IMR-90 (cell line): Measurements from ENCODE around the gene ALDOC. TPM values are rescaled to one million over a fixed set of nuclear protein-coding genes. Genes with fewer than 3 reads are reported as not detected.

ENCODE experiments used
- ATAC-seq: fragments of 200-7000 bp; cut with Tn5 transposase; 2 replicates; pipeline ENCODE4 v1.9.1; 2020; ENCODE audit warnings: low read depth, mild to moderate bottlenecking, moderate library complexity
- BruUV-seq: library from RNA; stranded (reverse); fragments of 400-500 nt; replicated peaks from 2 replicates; lab custom pipeline; 2021; lab: Mats Ljungman, UMichigan
- CTCF ChIA-PET: fragments of 300-600 bp; formaldehyde crosslinking; extraction: SDS; loops from one replicate; lab custom pipeline; 2021; ENCODE audit warnings: antibody characterized with exemption; lab: Yijun Ruan, JAX
- POLR2A ChIA-PET: fragments of 300-600 bp; sonication (Branson Sonifier 250); formaldehyde crosslinking; loops from one replicate; lab custom pipeline; 2022; ENCODE audit warnings: antibody characterized with exemption; ENCODE audit not compliant: unreplicated experiment; lab: Charles Lee
- DNase-seq: peaks from one replicate; pipeline ENCODE4 v3.0.0; 2013
- H2AFZ ChIP-seq: replicated peaks from 2 replicates; pipeline ENCODE3; 2013; ENCODE audit warnings: low read length, mild to moderate bottlenecking; ENCODE audit not compliant: poor library complexity
- H2AK5ac ChIP-seq: 2 replicates; pipeline ENCODE4 v1.6.1; 2013; ENCODE audit warnings: low read depth, low read length, inconsistent platforms
- H2AK9ac ChIP-seq: replicated peaks from 2 replicates; pipeline ENCODE3; 2013; ENCODE audit warnings: mild to moderate bottlenecking, low read depth, low read length, moderate library complexity; ENCODE audit not compliant: poor library complexity
- H2BK120ac ChIP-seq: 2 replicates; pipeline ENCODE4 v1.6.1; 2013; ENCODE audit warnings: low read depth, low read length, inconsistent platforms
- H2BK15ac ChIP-seq: 3 replicates; pipeline ENCODE4 v1.6.1; 2013; ENCODE audit warnings: low read depth, low read length, inconsistent platforms
- H2BK20ac ChIP-seq: 2 replicates; pipeline ENCODE4 v1.6.1; 2013; ENCODE audit warnings: low read depth, mild to moderate bottlenecking, inconsistent platforms, low read length, moderate library complexity
- H2BK5ac ChIP-seq: 2 replicates; pipeline ENCODE4 v1.6.1; 2013; ENCODE audit warnings: mild to moderate bottlenecking, low read depth, low read length, inconsistent platforms; ENCODE audit not compliant: poor library complexity, severe bottlenecking
- H3K14ac ChIP-seq: replicated peaks from 2 replicates; pipeline ENCODE4 v1.6.1; 2013; ENCODE audit warnings: low read depth, low read length, inconsistent platforms
- H3K18ac ChIP-seq: 2 replicates; pipeline ENCODE4 v1.6.1; 2013; ENCODE audit warnings: low read depth, low read length, control low read depth
- H3K23ac ChIP-seq: 2 replicates; pipeline ENCODE4 v1.6.1; 2013; ENCODE audit warnings: low read depth, low read length, inconsistent platforms
- H3K27ac ChIP-seq: 2 replicates; pipeline ENCODE4 v1.5.1; 2013; ENCODE audit warnings: mild to moderate bottlenecking, control low read depth, low read length; ENCODE audit not compliant: insufficient read depth
- H3K27me3 ChIP-seq: 2 replicates; pipeline ENCODE4 v1.6.1; 2013; ENCODE audit warnings: low read length; ENCODE audit not compliant: control insufficient read depth, insufficient read depth
- H3K36me3 ChIP-seq: 2 replicates; pipeline ENCODE4 v1.6.1; 2013; ENCODE audit warnings: low read length, mixed read lengths; ENCODE audit not compliant: control insufficient read depth, insufficient read depth
- H3K4ac ChIP-seq: 2 replicates; pipeline ENCODE4 v1.6.1; 2013; ENCODE audit warnings: low read depth, low read length, inconsistent platforms
- H3K4me1 ChIP-seq: 2 replicates; pipeline ENCODE4 v1.6.1; 2013; ENCODE audit warnings: low read length, mixed read lengths; ENCODE audit not compliant: control insufficient read depth, insufficient read depth
- H3K4me2 ChIP-seq: 2 replicates; pipeline ENCODE4 v1.6.1; 2013; ENCODE audit warnings: low read depth, mild to moderate bottlenecking, control low read depth, low read length, moderate library complexity
- H3K4me3 ChIP-seq: 2 replicates; pipeline ENCODE4 v1.5.1; 2013; ENCODE audit warnings: low read depth, mild to moderate bottlenecking, control low read depth, low read length, moderate library complexity; ENCODE audit not compliant: insufficient read depth
- H3K56ac ChIP-seq: 2 replicates; pipeline ENCODE4 v1.6.1; 2013; ENCODE audit warnings: low read length, inconsistent platforms; ENCODE audit not compliant: insufficient read depth; ENCODE audit errors: extremely low read depth
- H3K79me1 ChIP-seq, 2 experiments: 2 replicates each; pipeline ENCODE4 v1.6.1; 2013; ENCODE audit warnings: low read length in 2 of 2, inconsistent platforms in 1 of 2, low read depth in 1 of 2
- H3K9ac ChIP-seq: 2 replicates; pipeline ENCODE4 v1.6.1; 2013; ENCODE audit warnings: low read depth, low read length, control low read depth
- H3K9me1 ChIP-seq: 2 replicates; pipeline ENCODE4 v1.6.1; 2013; ENCODE audit warnings: low read length, inconsistent platforms; ENCODE audit not compliant: insufficient read depth
- H3K9me3 ChIP-seq: 2 replicates; pipeline ENCODE4 v1.6.1; 2013; ENCODE audit warnings: low read length; ENCODE audit not compliant: control insufficient read depth, insufficient read depth
- H4K20me1 ChIP-seq: 2 replicates; pipeline ENCODE4 v1.6.1; 2013; ENCODE audit warnings: low read length, inconsistent platforms; ENCODE audit not compliant: insufficient read depth
- H4K5ac ChIP-seq: 2 replicates; pipeline ENCODE4 v1.6.1; 2013; ENCODE audit warnings: mild to moderate bottlenecking, low read depth, low read length, control low read depth
- H4K8ac ChIP-seq, 2 experiments: 2 replicates each; pipeline ENCODE4 v1.6.1; 2013; ENCODE audit warnings: low read depth in 2 of 2, low read length in 2 of 2, control low read depth in 1 of 2, inconsistent platforms in 1 of 2
- H4K91ac ChIP-seq: 2 replicates; pipeline ENCODE4 v1.6.1; 2013; ENCODE audit warnings: low read depth, low read length, inconsistent platforms; ENCODE audit not compliant: insufficient read depth
- BHLHE40 ChIP-seq: fragments of 150-350 bp; IDR thresholded peaks from 2 replicates; pipeline ENCODE4 v1.6.1; 2016; ENCODE audit warnings: mild to moderate bottlenecking, low read depth, low read length
- ELK1 ChIP-seq: fragments of 150-350 bp; IDR thresholded peaks from 2 replicates; pipeline ENCODE4 v1.6.1; 2016; ENCODE audit warnings: low read depth, mild to moderate bottlenecking, low read length, moderate library complexity, borderline replicate concordance
- RCOR1 ChIP-seq: IDR thresholded peaks from 2 replicates; pipeline ENCODE4 v1.6.1; 2012; ENCODE audit warnings: mild to moderate bottlenecking, low read length, improper control_type of control experiment; ENCODE audit not compliant: insufficient replicate concordance
- RFX5 ChIP-seq: IDR thresholded peaks from 2 replicates; pipeline ENCODE4 v1.8.0; 2012; ENCODE audit warnings: low read depth, mild to moderate bottlenecking, low read length, moderate library complexity
- SMC3 ChIP-seq: fragments of 150-350 bp; IDR thresholded peaks from 2 replicates; pipeline ENCODE4 v1.6.1; 2016; ENCODE audit warnings: low read depth, mild to moderate bottlenecking, antibody characterized with exemption, low read length, moderate library complexity
- WGBS, 2 experiments: methylation state at CpG; one replicate each; pipeline versions ENCODE4 v1.1.5 to v1.1.7; 2013; ENCODE audit warnings: missing lambda C conversion rate in 2 of 2; ENCODE audit not compliant: insufficient read length in 1 of 2; ENCODE audit errors: extremely low coverage in 2 of 2; 5-methylcytosine and 5-hydroxymethylcytosine counted together
- dilution Hi-C: fragments of 300-500 bp; cut with HindIII; formaldehyde crosslinking; loops from one replicate; pipeline ENCODE4 v1.14.3; 2018; ENCODE audit warnings: low sequenced_read_pairs; ENCODE audit not compliant: unreplicated experiment
- in situ Hi-C: fragments of 300-500 bp; cut with MboI; formaldehyde crosslinking; loops from 3 replicates; pipeline ENCODE4 v1.14.3; 2019; ENCODE audit warnings: low sequenced_read_pairs, inconsistent platforms, mixed read lengths
- intact Hi-C: fragments of 100-400 bp; cut with micrococcal nuclease; formaldehyde crosslinking; loops from 2 replicates; pipeline ENCODE4 v1.10.0; 2022
- polyA plus RNA-seq, 3 experiments: library from polyadenylated mRNA; depleted of rRNA; stranded (reverse); fragments of >200 nt; gene quantifications; 2 replicates each; pipeline ENCODE4 v1.2.3, GENCODE V29; 2012; ENCODE audit warnings: low replicate concordance in 1 of 3
- total RNA-seq: library from RNA; depleted of rRNA; stranded (reverse); fragments of >200 nt; gene quantifications from 2 replicates; pipeline ENCODE4 v1.2.3, GENCODE V29; 2012

Gene ALDOC
- total and polyA plus RNA-seq, 2 of the 4 experiments (the other 2 are of a cell fraction): 47.0 to 69.7 TPM

GRCh38 chr17:28527181-28527681 is 49.5 kb downstream of the ALDOC start:
- Histone ChIP-seq H2BK15ac (no peak overlapping the region), H2BK120ac (no peak overlapping the region), H3K4ac (no peak overlapping the region), H3K27ac (no peak overlapping the region), H3K9me1 (peaks cover 6% of the 10 kb centered on the region), H3K27me3 (peaks cover 14% of the 10 kb centered on the region), H3K36me3 (no peaks in the 10 kb centered on the region), H3K79me1 (no peaks in the 10 kb centered on the region), H4K91ac (no peak overlapping the region), H3K9me3 (no peaks in the 10 kb centered on the region), H3K4me3 (no peak overlapping the region), H3K14ac (no peak overlapping the region), H4K20me1 (no peaks in the 10 kb centered on the region), H2AK9ac (no peak overlapping the region), H2BK5ac (no peak overlapping the region), H3K23ac (no peak overlapping the region), H3K9ac (no peak overlapping the region), H3K56ac (no peak overlapping the region), H4K8ac (no peak overlapping the region), H4K5ac (no peak overlapping the region), H2AK5ac (no peak overlapping the region), H2BK20ac (no peak overlapping the region), H2AFZ (no peak overlapping the region), H3K4me1 (peaks cover 16% of the 10 kb centered on the region), H3K18ac (no peak overlapping the region), H3K4me2 (no peak overlapping the region)
- ATAC-seq (no peak), DNase-seq (no peak)
- no CpG with 5 or more reads among the region's 2 CpGs for WGBS, 2 experiments
- POLR2A ChIA-PET: no interaction called here
- CTCF ChIA-PET: no interaction called here
- in situ Hi-C loops: no loop called here
- BruUV-seq: no TSS peak
- intact Hi-C loops: no loop called here
- no peak for TF ChIP-seq RCOR1
- no peak for TF ChIP-seq ELK1
- TF ChIP-seq BHLHE40: no peak
- no peak for TF ChIP-seq RFX5
- TF ChIP-seq SMC3: no peak
- dilution Hi-C loops: no loop called here
